ENCODE measurements around the gene CLIP2.

The CLIP2 gene

GRCh38 chr7:74262639-74263398, 26.4 kb upstream of the CLIP2 start:
- no peak for TF ChIP-seq CTCF (IDR thresholded peaks at IDR 0.05; ENCODE audit: low read length, missing control alignments)
- no peak for DNase-seq (ENCODE audit: low read depth)

GRCh38 chr7:74263399-74264120, 25.6 kb upstream of the CLIP2 start:
- no peak for TF ChIP-seq CTCF (IDR thresholded peaks at IDR 0.05; ENCODE audit: low read length, missing control alignments)
- H3K4me3 ChIP-seq (replicated peaks; ENCODE audit: low read depth, low read length), result no peak overlapping the region
- no peak for DNase-seq (ENCODE audit: low read depth)

More at GRCh38 chr7:74262639-74263398, 26.4 kb upstream of the CLIP2 start:
- no peak overlapping the region for H3K4me3 ChIP-seq (replicated peaks; ENCODE audit: low read depth, low read length)

- TF ChIP-seq CTCF (IDR thresholded peaks at IDR 0.05; ENCODE audit: low read length, missing control alignments), result no peak
- DNase-seq (ENCODE audit: low read depth), result no peak
- no peak overlapping the region for H3K4me3 ChIP-seq (replicated peaks; ENCODE audit: low read depth, low read length)
Observed at GRCh38 chr7:74266191-74266963, 22.8 kb upstream of the CLIP2 start.

GRCh38 chr7:74267756-74268565, 21.2 kb upstream of the CLIP2 start:
- no peak for TF ChIP-seq CTCF (IDR thresholded peaks at IDR 0.05; ENCODE audit: low read length, missing control alignments)
- no peak overlapping the region for H3K4me3 ChIP-seq (replicated peaks; ENCODE audit: low read depth, low read length)
- DNase-seq (ENCODE audit: low read depth), result peak; percentile 38

- TF ChIP-seq CTCF (IDR thresholded peaks at IDR 0.05; ENCODE audit: low read length, missing control alignments), result no peak
- DNase-seq (ENCODE audit: low read depth), result peak; percentile 79
- peak overlapping the region; percentile 56 for H3K4me3 ChIP-seq (replicated peaks; ENCODE audit: low read depth, low read length)
Observed at GRCh38 chr7:74269757-74270277, 19.4 kb upstream of the CLIP2 start.

- TF ChIP-seq CTCF (IDR thresholded peaks at IDR 0.05; ENCODE audit: low read length, missing control alignments), result no peak
- H3K4me3 ChIP-seq (replicated peaks; ENCODE audit: low read depth, low read length), result no peak overlapping the region
- DNase-seq (ENCODE audit: low read depth), result no peak
Observed at GRCh38 chr7:74271742-74272141, 17.5 kb upstream of the CLIP2 start.
